Vagina (tissue), 2 donors: ENCODE data around the gene POU2AF2. TPM values are rescaled to one million over a fixed set of nuclear protein-coding genes. Genes with fewer than 3 reads are reported as not detected.

Experiments
- DNase-seq, 2 donors: peaks; one replicate each; pipeline ENCODE4 v3.0.0-alpha.2; 2017; ENCODE audit errors: extremely low spot score in 2 of 2
- H3K27ac ChIP-seq: fragments of 200-600 bp; sonication (generic); one replicate; pipeline ENCODE4 v1.5.1; 2019
- H3K27me3 ChIP-seq: fragments of 200-600 bp; sonication (generic); one replicate; pipeline ENCODE4 v1.5.1; 2019
- H3K36me3 ChIP-seq, 2 donors: fragments of 200-600 bp; sonication (generic); one replicate each; pipeline ENCODE4 v1.5.1; 2017 to 2019
- H3K4me1 ChIP-seq: fragments of 200-600 bp; sonication (generic); one replicate; pipeline ENCODE4 v1.5.1; 2019
- H3K4me3 ChIP-seq, 2 donors: fragments of 200-600 bp; sonication (generic); 1 replicate in 1 of 2; 2 replicates in 1 of 2; pipeline ENCODE4 v1.5.1; 2016 to 2019
- H3K9me3 ChIP-seq: fragments of 200-600 bp; sonication (generic); one replicate; pipeline ENCODE4 v1.5.1; 2019
- POLR2A ChIP-seq, 2 donors: fragments of 450-650 bp; IDR thresholded peaks; one replicate each; pipeline ENCODE4 v1.6.1; 2017; ENCODE audit warnings: antibody characterized with exemption in 2 of 2, mild to moderate bottlenecking in 2 of 2, moderate library complexity in 2 of 2
- POLR2AphosphoS5 ChIP-seq, 2 donors: sonication (generic); formaldehyde crosslinking; IDR thresholded peaks; one replicate each; pipeline ENCODE4 v1.9.0; 2017; ENCODE audit warnings: antibody characterized with exemption in 2 of 2, mild to moderate bottlenecking in 2 of 2, low read depth in 1 of 2; ENCODE audit not compliant: insufficient read depth in 1 of 2
- intact Hi-C: fragments of 100-400 bp; cut with DNase I; formaldehyde crosslinking; loops from one replicate; pipeline ENCODE4 v1.15.1; 2023
- total RNA-seq: library from RNA; depleted of rRNA; stranded (reverse); fragments of >200 nt; gene quantifications from one replicate; pipeline ENCODE4 v1.2.3, GENCODE V29; 2016
- TF ChIP-seq, protein P1 (sequence below), 3 experiments: fragments of 450-650 bp in 2 of 3; fragments of 200-600 bp in 1 of 3; sonication (generic) in 1 of 3; IDR thresholded peaks; one replicate each; pipeline ENCODE4 v1.5.1; 2017 to 2019; ENCODE audit warnings: antibody characterized with exemption in 3 of 3, mild to moderate bottlenecking in 2 of 3, moderate library complexity in 2 of 3

The POU2AF2 gene
- total RNA-seq, 1 donor from 2014 or later: not detected

DNA sequence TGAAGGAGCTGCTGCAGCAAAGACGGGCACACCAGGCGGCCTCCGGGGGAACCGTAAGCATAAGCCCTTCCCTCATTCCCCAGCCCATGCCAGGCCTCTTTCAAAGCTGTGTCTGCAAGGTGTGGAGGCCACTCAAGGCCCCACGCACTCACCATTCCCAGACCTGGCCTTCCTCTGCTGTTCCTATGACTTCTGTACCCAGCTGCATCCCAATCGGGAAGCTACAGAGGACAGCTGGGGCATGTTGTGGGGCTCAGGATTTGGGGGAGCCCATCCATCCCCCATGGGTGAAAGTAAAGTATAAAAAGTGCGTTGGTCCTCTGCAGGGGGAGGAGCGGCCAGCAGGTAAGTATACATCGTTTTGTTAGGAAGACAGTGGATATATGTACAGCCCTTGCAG is 55.0 kb downstream of the POU2AF2 start:
- no peak for DNase-seq
- H3K9me3 ChIP-seq: no peaks in the 10 kb centered on the region
- no peak overlapping the region for H3K4me3 ChIP-seq
- H3K27me3 ChIP-seq: no peaks in the 10 kb centered on the region
- TF ChIP-seq POLR2A (IDR thresholded peaks at IDR 0.05) (no peak), POLR2AphosphoS5 (IDR thresholded peaks at IDR 0.05; ENCODE audit: insufficient read depth in 1 of 2, low read depth in 1 of 2) (no peak)
- TF ChIP-seq, protein P1, sequence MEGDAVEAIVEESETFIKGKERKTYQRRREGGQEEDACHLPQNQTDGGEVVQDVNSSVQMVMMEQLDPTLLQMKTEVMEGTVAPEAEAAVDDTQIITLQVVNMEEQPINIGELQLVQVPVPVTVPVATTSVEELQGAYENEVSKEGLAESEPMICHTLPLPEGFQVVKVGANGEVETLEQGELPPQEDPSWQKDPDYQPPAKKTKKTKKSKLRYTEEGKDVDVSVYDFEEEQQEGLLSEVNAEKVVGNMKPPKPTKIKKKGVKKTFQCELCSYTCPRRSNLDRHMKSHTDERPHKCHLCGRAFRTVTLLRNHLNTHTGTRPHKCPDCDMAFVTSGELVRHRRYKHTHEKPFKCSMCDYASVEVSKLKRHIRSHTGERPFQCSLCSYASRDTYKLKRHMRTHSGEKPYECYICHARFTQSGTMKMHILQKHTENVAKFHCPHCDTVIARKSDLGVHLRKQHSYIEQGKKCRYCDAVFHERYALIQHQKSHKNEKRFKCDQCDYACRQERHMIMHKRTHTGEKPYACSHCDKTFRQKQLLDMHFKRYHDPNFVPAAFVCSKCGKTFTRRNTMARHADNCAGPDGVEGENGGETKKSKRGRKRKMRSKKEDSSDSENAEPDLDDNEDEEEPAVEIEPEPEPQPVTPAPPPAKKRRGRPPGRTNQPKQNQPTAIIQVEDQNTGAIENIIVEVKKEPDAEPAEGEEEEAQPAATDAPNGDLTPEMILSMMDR (IDR thresholded peaks at IDR 0.05): no peak
- no peaks in the 10 kb centered on the region for H3K36me3 ChIP-seq
- intact Hi-C loops: no loop called here
- H3K4me1 ChIP-seq: peaks cover 13% of the 10 kb centered on the region
- no peak overlapping the region for H3K27ac ChIP-seq

DNA sequence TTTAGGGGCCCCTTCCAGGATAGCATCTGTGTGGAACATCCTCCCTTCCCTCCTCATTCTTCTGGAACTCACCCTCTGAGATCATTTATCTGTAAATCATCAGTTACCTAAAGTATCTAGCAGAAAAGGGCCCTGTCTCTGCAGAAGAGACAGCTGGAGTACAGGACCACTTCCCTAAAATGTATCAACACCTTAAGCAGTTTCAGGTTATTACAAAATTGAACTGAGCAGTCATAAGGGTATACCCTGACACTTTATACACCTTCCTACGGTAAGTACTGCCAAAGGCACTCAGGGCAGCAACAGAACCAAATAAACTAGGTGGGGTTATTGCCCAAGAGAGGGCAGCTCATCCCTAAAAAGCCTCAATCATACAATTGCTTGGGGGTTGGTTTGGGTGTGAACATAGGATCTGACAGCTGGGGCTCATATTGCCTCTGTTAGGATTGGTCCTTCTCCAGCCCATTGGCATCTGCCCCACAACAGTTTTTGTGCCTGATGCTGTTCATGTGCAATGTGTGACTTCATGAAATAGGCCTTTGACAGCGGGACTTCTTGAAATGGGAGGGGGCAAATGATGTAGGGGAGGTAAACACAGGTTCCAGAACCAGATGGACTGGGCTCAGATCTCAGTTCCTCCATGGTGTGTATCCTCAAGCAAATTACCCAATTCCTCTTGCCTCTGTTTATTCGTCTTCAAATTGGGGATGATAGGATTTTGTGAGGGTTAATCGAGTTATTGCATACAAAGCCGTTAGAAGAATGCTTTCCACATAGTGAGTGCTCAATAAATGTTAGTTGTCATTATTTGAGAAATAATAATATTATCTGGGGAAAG is 55.7 kb downstream of the POU2AF2 start:
- DNase-seq: no peak
- no peak overlapping the region for H3K27ac ChIP-seq
- peaks cover 13% of the 10 kb centered on the region for H3K4me1 ChIP-seq
- intact Hi-C loops: no loop called here
- no peaks in the 10 kb centered on the region for H3K36me3 ChIP-seq
- no peak overlapping the region for H3K4me3 ChIP-seq
- H3K27me3 ChIP-seq: no peaks in the 10 kb centered on the region
- no peaks in the 10 kb centered on the region for H3K9me3 ChIP-seq
- TF ChIP-seq POLR2AphosphoS5 (IDR thresholded peaks at IDR 0.05; ENCODE audit: insufficient read depth in 1 of 2, low read depth in 1 of 2) (no peak), POLR2A (IDR thresholded peaks at IDR 0.05) (no peak)
- TF ChIP-seq, protein P1 (IDR thresholded peaks at IDR 0.05): no peak

DNA sequence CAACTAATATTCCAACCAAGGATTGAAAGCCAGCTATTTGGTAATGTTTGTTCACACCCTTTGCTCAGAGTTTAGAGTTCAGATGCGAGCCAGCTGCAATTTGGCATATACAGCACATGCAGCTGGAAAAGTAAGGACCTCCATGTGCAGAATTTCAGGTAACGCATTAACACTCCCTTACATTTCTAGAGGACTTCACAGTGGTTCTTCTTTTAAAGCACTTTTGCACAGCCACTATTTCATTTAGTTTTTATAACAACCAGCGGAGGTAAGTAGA is 56.3 kb downstream of the POU2AF2 start:
- Histone ChIP-seq H3K9me3 (no peaks in the 10 kb centered on the region), H3K4me1 (peaks cover 13% of the 10 kb centered on the region), H3K36me3 (no peaks in the 10 kb centered on the region), H3K27me3 (no peaks in the 10 kb centered on the region), H3K27ac (no peak overlapping the region), H3K4me3 (no peak overlapping the region)
- TF ChIP-seq POLR2A (IDR thresholded peaks at IDR 0.05): no peak
- TF ChIP-seq, protein P1 (IDR thresholded peaks at IDR 0.05): no peak
- TF ChIP-seq POLR2AphosphoS5 (IDR thresholded peaks at IDR 0.05; ENCODE audit: insufficient read depth in 1 of 2, low read depth in 1 of 2): no peak
- DNase-seq: no peak
- intact Hi-C loops: no loop called here

DNA sequence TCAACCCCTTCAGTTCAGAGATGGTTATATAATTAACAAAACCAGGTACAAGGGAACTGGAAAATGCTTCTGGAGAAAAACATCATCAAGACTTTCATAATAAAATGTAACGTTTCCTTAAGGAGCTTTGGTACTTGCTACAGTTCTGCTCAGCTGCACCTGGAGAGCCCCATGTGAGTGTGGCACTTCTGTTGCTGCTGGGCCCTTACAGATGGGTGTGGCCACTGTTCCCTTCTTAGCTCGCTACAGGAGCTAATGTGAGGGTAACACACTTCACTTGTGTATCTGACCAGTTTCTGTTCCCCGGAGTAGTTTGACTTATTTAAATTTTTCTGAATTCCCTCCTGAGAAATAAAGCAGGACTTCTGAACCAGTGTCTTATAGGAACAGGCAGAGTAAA is 56.8 kb downstream of the POU2AF2 start:
- intact Hi-C loops: no loop called here
- DNase-seq: no peak
- TF ChIP-seq POLR2A (IDR thresholded peaks at IDR 0.05) (no peak), POLR2AphosphoS5 (IDR thresholded peaks at IDR 0.05; ENCODE audit: insufficient read depth in 1 of 2, low read depth in 1 of 2) (no peak)
- TF ChIP-seq, protein P1 (IDR thresholded peaks at IDR 0.05): no peak
- Histone ChIP-seq H3K36me3 (no peaks in the 10 kb centered on the region), H3K27ac (no peak overlapping the region), H3K27me3 (no peaks in the 10 kb centered on the region), H3K4me1 (peaks cover 13% of the 10 kb centered on the region), H3K4me3 (no peak overlapping the region), H3K9me3 (no peaks in the 10 kb centered on the region)

DNA sequence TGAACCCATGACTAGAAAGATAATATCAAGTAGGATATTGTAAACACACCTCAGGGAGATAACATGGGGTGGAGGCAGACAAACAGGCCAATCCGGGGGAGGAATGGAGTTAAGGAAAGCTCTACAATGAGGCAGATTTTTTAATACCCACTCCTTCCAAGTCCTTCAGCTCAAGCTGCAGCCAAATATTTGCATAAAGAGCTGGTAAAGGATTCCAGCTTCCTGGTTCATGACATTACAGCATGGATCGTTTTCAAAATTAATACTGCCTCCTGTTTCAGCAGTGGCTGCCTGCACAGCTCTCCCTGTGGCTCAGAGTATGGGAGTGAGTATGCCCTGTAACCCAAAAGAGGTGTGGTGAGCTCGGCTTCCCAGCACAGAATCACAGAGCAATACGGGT is 57.9 kb downstream of the POU2AF2 start:
- Histone ChIP-seq H3K36me3 (no peaks in the 10 kb centered on the region), H3K4me1 (peaks cover 8% of the 10 kb centered on the region), H3K27ac (no peak overlapping the region), H3K27me3 (no peaks in the 10 kb centered on the region), H3K9me3 (no peaks in the 10 kb centered on the region), H3K4me3 (no peak overlapping the region)
- DNase-seq: no peak
- TF ChIP-seq, protein P1 (IDR thresholded peaks at IDR 0.05): no peak
- TF ChIP-seq POLR2A (IDR thresholded peaks at IDR 0.05): no peak
- peak in 1 of 2 donors; percentile 15 for TF ChIP-seq POLR2AphosphoS5 (IDR thresholded peaks at IDR 0.05; ENCODE audit: insufficient read depth in 1 of 2, low read depth in 1 of 2)
- intact Hi-C loops: no loop called here
